KMS-11 (cell line): ENCODE measurements around the gene ATG2B.

Source experiments
- H2AFZ ChIP-seq: fragments of 200-600 bp; sonication (generic); 2 replicates; pipeline ENCODE4 v1.6.1; 2016; ENCODE audit warnings: antibody characterized with exemption, mixed run types, low read depth
- H3K27ac ChIP-seq: fragments of 200-600 bp; sonication (generic); 2 replicates; pipeline ENCODE4 v1.6.1; 2016; ENCODE audit warnings: mild to moderate bottlenecking, mixed run types
- H3K27me3 ChIP-seq: fragments of 200-600 bp; sonication (generic); 2 replicates; pipeline ENCODE4 v1.6.1; 2017; ENCODE audit warnings: mild to moderate bottlenecking, low read depth, mixed run types, moderate library complexity; ENCODE audit not compliant: insufficient read depth
- H3K36me3 ChIP-seq: fragments of 200-600 bp; sonication (generic); 2 replicates; pipeline ENCODE4 v1.6.1; 2017; ENCODE audit warnings: mild to moderate bottlenecking, mixed run types; ENCODE audit not compliant: insufficient read depth
- H3K4me1 ChIP-seq: fragments of 200-600 bp; sonication (generic); 2 replicates; pipeline ENCODE4 v1.6.1; 2016; ENCODE audit warnings: mild to moderate bottlenecking, low read depth, mixed run types; ENCODE audit not compliant: poor library complexity, severe bottlenecking
- H3K4me2 ChIP-seq: fragments of 200-600 bp; sonication (generic); 2 replicates; pipeline ENCODE4 v1.7.0; 2016; ENCODE audit warnings: mild to moderate bottlenecking, mixed run types
- H3K4me3 ChIP-seq: fragments of 200-600 bp; sonication (generic); IDR thresholded peaks from 2 replicates; pipeline ENCODE4 v1.6.1; 2017; ENCODE audit warnings: low read depth, low read length, mixed read lengths; ENCODE audit not compliant: insufficient read depth
- H3K79me2 ChIP-seq: fragments of 200-600 bp; sonication (generic); 2 replicates; pipeline ENCODE4 v1.6.1; 2016; ENCODE audit warnings: low read depth, mixed run types; ENCODE audit not compliant: insufficient read depth
- H3K9ac ChIP-seq: fragments of 200-600 bp; sonication (generic); 2 replicates; pipeline ENCODE4 v1.6.1; 2016; ENCODE audit warnings: mild to moderate bottlenecking, mixed run types
- H4K20me1 ChIP-seq: fragments of 200-600 bp; sonication (generic); 2 replicates; pipeline ENCODE4 v1.6.1; 2016; ENCODE audit warnings: mild to moderate bottlenecking, mixed run types; ENCODE audit not compliant: insufficient read depth
- CTCF ChIP-seq: fragments of 200-600 bp; sonication (generic); conservative IDR thresholded peaks from 2 replicates; pipeline ENCODE4 v1.6.1; 2017; ENCODE audit warnings: low read depth, mild to moderate bottlenecking, antibody characterized with exemption, low read length, moderate library complexity, mixed read lengths

The ATG2B gene

GRCh38 chr14:96297000-96297399, 66.1 kb downstream of the ATG2B start:
- no peak overlapping the region for H3K4me3 ChIP-seq
- no peaks in the 10 kb centered on the region for H3K27me3 ChIP-seq
- peak; percentile 37; the same call in 1 of the 2 replicates for TF ChIP-seq CTCF
- H3K9ac ChIP-seq = no peak overlapping the region
- no peak overlapping the region for H3K27ac ChIP-seq
- no peaks in the 10 kb centered on the region for H3K36me3 ChIP-seq
- no peak overlapping the region for H2AFZ ChIP-seq
- no peaks in the 10 kb centered on the region for H4K20me1 ChIP-seq
- no peaks in the 10 kb centered on the region for H3K4me1 ChIP-seq
- no peak overlapping the region for H3K4me2 ChIP-seq
- no peaks in the 10 kb centered on the region for H3K79me2 ChIP-seq

GRCh38 chr14:96294246-96294645, 68.9 kb downstream of the ATG2B start:
- TF ChIP-seq CTCF = no peak
- Histone ChIP-seq H3K79me2 (no peaks in the 10 kb centered on the region), H3K4me1 (no peaks in the 10 kb centered on the region), H3K27me3 (no peaks in the 10 kb centered on the region), H3K4me3 (no peak overlapping the region), H3K4me2 (no peak overlapping the region), H4K20me1 (no peaks in the 10 kb centered on the region), H3K27ac (no peak overlapping the region), H3K9ac (no peak overlapping the region), H3K36me3 (no peaks in the 10 kb centered on the region), H2AFZ (no peak overlapping the region)

GRCh38 chr14:96287856-96288255, 75.3 kb downstream of the ATG2B start:
- H3K9ac ChIP-seq = no peak overlapping the region
- H3K27ac ChIP-seq = no peak overlapping the region
- no peak overlapping the region for H3K4me2 ChIP-seq
- H2AFZ ChIP-seq = no peak overlapping the region
- H4K20me1 ChIP-seq = no peaks in the 10 kb centered on the region
- H3K36me3 ChIP-seq = no peaks in the 10 kb centered on the region
- H3K4me3 ChIP-seq = no peak overlapping the region
- H3K27me3 ChIP-seq = no peaks in the 10 kb centered on the region
- H3K4me1 ChIP-seq = no peaks in the 10 kb centered on the region
- TF ChIP-seq CTCF = no peak
- H3K79me2 ChIP-seq = no peaks in the 10 kb centered on the region

GRCh38 chr14:96286251-96286650, 76.9 kb downstream of the ATG2B start:
- TF ChIP-seq CTCF = no peak
- no peak overlapping the region for H3K4me2 ChIP-seq
- no peak overlapping the region for H3K9ac ChIP-seq
- no peaks in the 10 kb centered on the region for H3K27me3 ChIP-seq
- H3K36me3 ChIP-seq = no peaks in the 10 kb centered on the region
- H3K4me3 ChIP-seq = no peak overlapping the region
- H3K4me1 ChIP-seq = no peaks in the 10 kb centered on the region
- no peak overlapping the region for H3K27ac ChIP-seq
- no peak overlapping the region for H2AFZ ChIP-seq
- no peaks in the 10 kb centered on the region for H3K79me2 ChIP-seq
- no peaks in the 10 kb centered on the region for H4K20me1 ChIP-seq
